GM18507 (cell line): ENCODE data around the gene TOPORS.
"Not testable (repeated sequence)": the region's sequence is repeated elsewhere in the genome, so short reads cannot be mapped to it uniquely, and the experiment has no call there.

Experiments used
- DNase-seq: peaks from one replicate; pipeline ENCODE4 v3.0.0; 2011; ENCODE audit warnings: low read depth; ENCODE audit not compliant: insufficient read length; ENCODE audit errors: extremely low spot score
- FAIRE-seq: peaks from 2 replicates; lab custom pipeline; 2011; peaks lifted over from hg19 to GRCh38; lab: Jason Lieb, UNC

The TOPORS gene

DNA sequence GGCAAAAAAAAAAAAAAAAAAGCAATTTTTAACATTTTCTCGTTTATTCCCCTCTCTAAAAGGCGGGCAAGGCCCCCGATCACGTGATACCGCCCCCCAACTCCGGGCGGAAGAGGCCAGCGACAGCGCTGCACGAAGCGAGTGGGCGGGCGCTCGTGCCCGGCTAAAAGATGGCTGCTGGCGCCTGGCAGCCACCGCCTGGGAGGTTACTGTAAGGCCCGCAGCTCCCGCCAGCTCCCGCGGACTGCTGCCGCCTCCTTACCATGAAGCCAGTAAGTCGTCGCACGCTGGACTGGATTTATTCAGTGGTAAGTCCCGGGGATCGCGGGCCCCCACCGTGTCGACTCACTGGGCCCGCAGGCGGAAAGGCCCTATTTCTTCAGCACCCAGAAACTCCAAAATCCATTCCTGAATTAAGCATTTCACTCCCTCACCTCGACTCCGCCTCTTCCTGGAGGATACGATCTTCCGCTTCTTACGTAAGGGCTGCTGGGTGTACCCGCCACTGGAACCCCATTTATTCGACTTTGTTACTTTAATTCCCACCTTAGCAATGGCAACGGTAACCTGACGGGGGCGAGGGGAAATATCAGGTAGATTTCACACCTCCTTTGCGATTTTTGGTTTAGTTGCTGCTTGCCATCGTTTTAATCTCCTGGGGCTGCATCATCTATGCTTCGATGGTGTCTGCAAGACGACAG is at the start of gene TOPORS, which contains the start of gene SMIM27:
TSS of gene TOPORS (minus strand) at position 415 of the 701 bp plus-strand sequence. CDS start at position 265, 150 bp downstream.
TSS of gene SMIM27 (plus strand) at position 156 of the 701 bp plus-strand sequence. CDS start at position 264, 108 bp downstream.
- peak; percentile 78 for DNase-seq
- peak; percentile 79 for FAIRE-seq

DNA sequence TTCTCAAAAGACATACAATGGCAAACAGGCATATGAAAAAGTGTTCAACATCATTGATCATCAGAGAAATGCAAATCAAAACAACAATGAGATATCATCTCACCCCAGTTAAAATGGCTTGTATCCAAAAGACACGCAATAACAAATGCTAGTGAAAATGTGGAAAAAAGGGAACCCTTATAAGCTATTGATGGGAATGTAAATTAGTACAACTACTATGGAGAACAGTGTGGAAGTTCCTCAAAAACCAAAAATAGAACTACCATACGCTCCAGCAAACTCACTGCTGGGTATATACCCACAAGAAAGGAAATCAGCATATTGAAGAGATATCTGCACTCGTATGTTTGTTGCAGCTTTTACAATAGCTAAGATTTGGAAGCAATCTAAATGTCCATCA is 46.6 kb upstream of the TOPORS start:
- FAIRE-seq, DNase-seq: not testable (repeated sequence)

DNA sequence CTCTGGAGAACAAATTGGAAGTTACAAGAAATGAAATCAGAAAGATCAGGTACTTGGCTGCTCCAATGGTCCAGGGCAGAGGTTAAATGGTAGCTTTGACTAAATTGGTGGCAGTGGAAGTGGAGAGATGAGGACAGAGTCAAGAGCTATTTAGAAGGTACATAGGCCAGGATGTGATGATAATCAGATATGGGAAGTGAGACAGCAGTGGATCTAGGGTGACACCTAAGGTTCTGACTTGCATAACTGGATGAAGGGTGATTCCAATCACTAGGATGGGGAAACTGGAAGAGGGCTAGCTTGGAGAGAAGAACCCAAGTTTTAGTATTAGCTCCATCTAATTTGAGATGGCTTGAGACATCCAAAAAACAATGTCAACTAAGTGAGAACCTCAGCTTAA is 44.5 kb upstream of the TOPORS start:
- DNase-seq (no peak), FAIRE-seq (no peak)

DNA sequence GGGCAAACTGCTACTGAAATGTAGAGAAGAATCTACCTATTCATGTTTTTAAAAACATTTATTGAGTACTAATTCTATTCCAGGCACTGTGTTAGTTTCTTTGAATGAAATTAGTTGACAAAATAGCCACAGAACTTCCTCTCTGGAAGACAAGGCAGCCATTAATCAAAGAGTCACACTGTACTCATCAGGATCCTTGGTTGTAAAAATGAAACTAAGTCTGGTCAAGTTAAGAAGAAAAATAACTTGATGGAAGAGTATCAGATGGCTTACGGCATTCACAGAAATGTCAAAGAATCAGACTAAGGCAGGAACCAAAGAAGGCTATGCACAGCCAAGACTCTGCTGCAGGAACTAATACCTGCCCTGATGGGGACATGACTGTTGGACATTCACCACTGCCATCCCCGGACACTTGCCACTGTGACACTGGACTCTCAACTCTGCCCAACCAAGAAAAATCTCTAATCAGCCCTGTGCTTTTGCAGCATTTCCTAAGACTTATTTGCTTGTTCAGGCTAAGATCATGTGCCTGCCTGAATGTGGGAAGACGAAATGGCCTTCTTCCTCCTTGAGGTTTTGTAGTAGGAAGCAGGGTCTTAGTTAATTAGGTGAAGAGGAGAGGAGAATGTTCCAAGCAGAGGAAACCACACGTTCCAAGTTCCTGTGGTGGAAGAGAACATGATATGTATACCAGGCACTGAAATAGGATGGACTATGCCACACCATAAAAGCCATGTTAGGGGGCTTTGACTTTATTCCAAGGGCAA is 43.9 kb upstream of the TOPORS start:
- DNase-seq (no peak), FAIRE-seq (peak; percentile 58)

DNA sequence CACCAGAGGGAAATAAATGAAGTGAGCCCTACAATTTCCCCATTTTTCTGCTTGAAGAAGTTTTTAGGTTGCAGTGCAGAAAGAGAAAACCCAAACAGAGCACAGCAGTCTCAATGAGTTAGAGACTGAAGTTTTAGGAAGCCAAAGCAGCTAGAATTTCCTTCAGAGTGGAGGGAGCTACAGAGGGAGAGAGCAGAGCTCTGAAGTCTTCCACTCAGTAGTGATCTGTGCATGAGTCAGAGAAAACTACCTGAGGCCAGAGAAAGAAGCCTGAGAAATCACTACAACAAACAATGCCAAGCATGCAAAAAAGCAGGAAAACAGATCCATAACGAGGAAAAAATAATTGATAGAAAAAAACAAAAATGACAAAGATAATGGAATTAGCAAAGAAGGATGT is 38.5 kb upstream of the TOPORS start:
- no peak for DNase-seq
- no peak for FAIRE-seq

DNA sequence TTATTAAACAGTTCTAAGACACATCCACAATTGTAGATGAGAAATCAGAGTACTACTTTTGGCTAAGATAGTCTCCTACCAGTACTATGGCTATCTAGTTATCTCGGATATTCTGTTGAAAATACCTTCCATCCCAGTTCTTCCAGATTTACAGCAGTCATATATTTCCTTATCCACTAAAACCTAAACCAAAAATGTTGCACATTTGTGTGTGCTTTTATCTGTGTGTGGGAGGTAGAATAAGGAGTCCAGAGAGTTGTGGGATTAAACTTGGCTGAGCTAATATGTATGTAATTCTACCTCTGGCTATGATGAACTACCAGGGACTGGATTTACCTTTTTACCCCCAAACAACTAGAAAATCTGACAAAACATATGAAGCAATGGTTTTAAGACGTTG is 38.1 kb upstream of the TOPORS start:
- DNase-seq, result no peak
- no peak for FAIRE-seq

DNA sequence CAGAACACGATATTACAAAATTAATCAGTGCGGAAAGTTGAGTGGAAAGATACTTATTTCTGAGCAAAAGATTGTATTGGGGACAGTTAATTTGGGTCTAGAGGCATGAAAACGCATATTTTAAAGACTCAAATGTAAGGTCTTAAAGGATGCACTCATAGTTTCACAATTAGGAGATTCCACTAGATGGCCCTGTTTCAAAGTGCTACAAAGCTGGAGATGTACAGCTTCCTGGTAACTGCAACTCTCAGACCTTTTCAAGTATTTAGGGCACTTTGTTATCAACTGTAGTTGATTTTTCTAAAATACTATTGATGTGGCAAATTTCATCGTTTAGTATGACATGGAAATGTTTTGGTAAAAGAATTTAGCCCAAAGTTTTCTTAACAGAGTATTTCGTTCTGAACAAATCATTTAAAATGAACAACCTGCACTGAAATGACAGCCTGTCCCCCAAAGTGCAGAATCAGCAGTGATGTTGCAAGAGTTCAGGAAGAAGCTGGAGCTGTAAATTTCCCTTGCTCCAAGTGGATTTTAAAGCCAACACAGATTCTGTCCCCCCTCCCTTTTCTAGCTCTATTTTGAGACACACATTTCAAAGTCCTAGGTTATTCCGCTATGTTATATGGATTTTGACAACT is 36.8 kb upstream of the TOPORS start:
- DNase-seq (no peak), FAIRE-seq (peak; percentile 79)

DNA sequence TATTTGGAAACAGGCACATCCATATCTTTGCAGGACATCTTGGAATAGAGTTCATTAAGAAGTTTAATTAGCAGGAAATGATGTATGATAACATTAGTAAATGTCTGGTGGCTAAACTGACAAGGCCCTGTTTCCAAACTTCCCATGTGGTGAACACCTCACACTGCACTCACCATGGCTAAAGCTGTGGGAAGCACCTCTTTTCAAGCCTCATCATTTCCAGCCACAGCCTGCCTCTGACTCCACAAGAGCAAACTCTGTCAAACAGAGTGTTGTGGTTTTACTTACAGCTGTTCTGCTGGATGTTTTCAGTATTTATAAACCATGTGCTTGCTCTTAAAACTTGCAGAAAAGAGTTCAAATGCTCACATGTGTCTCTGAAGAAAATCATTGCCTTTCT is 35.5 kb upstream of the TOPORS start:
- FAIRE-seq (no peak), DNase-seq (no peak)

DNA sequence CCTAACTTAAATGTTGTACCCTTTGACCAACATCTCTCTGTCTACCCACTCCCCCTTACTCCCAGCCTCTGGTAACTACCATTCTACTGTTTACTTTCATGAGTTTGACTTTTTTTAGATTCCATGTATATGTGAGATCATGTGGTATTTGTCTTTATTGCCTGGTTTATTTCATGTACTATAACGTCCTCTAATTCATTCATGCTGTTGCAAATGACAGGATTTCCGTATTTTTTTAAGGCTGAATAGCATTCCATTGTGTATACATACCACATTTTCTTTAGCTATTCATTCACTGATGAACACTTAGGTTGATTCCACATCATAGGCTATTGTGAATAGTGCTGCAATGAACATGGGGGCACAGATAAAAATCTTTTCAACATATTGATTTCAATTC is 32.4 kb upstream of the TOPORS start:
- no peak for DNase-seq
- no peak for FAIRE-seq

DNA sequence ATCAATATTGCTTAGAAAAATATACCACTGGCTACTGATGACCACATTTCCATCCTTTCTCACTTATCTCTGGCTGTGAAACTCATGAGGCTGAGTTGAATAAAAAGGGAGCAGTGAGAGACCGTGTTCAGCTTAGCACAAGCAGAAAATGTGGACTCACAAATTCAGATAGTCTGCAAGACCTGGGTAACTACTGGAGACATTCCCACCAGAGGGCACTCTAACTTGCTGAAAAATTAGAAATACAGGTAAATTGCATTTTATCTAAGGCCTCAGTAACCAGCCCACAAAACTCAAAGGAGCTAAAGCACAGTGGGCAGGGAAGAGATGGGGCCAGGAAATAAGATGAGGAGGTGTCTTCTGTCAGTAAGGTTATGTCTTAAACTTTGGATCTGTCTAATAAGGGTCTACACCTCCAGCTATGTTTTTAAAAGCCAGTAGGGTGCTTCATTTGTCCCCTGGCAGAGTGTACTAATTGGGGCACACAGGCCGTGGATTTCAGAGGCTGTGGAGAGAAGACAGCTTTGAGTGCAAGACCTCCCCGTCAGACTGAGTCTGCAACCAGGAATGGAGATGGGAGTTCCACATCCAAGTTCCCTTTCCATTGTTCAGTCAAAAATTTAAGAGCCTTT is 29.2 kb upstream of the TOPORS start:
- DNase-seq, result no peak
- FAIRE-seq, result peak; percentile 69

DNA sequence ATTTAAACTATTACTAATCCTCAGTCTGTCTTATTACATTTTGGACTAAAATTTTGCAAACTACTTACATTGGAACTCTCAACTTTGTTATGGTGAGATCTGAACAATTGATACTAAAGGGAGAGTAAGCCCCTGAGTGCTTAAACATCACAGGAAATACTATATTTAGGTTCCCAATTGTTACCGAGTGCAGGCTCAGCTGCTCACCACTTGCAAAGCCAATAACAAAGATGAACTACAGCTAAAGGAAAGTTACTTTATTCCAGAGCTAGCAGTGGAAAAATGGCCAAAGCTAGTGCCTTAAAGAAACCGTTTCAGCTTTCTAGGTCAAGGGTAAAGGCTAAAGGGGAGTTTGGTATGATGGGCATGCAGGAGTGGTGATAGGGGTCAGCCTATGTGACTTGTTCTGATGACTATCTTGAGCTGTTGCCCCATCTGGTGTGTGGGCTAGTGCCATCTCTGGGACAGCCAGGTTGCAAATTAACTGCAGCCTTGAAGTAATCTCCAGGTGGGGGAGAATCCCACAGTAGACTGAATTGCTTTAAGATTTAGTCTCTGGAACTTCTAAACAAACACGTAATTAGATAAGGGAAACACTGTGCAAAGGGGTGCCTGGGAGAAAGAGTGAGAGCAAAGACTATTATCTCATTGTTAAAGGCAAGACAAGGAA is 28.4 kb upstream of the TOPORS start:
- DNase-seq, result no peak
- FAIRE-seq, result peak; percentile 66

DNA sequence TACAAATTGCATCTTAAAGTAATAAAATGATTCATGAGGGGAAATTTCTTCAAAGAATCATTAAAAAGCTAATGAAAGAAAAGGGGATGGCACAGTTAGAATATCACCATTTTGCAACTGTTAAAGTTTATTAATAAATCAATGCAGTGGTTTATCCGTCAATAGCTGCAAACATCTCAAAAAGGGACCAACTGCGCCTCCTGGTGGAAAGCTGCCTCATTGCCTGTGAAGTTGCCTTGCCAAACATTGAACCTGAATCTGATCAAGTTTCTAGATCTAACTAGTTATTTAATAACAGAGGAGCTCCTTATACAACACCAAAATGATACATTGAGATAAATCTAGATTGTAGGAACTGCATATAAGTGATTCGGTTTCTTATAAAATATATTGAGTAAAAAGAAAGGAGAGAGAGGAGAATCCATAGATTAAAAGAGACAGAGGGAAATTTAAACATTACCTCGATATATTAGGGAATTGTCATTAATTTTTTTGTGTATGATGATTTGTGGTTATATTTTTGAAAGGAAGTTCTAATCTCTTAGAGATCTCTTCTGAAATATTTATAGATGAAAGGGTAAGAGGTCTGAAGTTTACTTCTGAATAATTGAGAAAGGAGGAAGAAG is 27.4 kb upstream of the TOPORS start:
- FAIRE-seq (peak; percentile 78), DNase-seq (no peak)

DNA sequence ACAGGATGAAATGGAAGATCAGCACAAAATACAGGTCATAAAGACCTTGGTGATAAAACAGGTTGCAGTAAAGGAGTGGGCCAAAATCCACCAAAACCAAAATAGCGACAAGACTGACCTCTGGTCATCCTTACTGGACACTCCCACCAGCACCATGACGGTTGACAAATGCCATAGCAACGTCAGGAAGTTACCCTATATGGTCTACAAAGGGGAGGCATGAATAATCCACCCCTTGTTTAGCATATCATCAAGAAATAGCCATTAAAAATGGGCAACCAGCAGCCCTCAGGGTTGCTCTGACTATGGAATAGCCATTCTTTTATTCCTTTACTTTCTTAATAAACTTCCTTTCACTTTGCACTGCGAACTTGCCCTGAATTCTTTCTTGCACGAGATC is 26.6 kb upstream of the TOPORS start:
- DNase-seq (no peak), FAIRE-seq (no peak)

DNA sequence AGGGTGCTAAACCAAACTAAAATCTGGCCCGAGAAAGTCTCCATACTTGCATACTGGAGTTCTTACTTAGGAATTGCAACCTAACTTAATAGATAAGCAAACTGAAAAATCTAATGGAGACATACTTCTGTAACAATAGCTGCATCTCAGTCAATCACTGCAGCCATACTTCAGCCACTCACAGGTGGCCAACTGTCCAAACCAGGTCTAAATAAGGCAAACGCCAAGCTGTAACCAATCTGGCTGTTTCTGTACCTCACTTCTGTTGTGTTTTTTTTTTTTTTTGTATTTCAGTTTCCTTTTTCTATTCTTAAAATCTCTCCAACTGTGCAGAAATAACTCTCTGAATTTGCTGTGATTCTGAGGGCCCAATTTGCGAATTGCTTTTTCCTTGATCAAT is 24.9 kb upstream of the TOPORS start:
- no peak for DNase-seq
- FAIRE-seq, result no peak

DNA sequence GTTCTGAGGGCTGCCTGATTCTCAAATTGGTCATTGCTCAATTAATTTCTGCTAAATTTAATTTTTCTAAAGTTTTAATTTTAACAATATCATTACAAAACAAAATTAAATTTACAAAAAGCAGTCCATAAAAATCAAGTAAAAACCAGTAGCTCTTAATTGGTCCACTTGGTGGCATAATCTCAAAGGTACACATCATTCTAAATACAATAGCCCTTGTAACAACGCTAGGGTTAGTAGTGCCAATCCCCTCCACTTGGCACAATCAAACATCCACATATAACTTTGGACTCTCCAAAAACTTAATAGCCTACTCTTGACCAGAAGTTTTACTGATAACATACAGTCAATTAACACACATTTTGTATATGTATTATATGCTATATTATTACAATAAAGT is 22.5 kb upstream of the TOPORS start:
- no peak for DNase-seq
- no peak for FAIRE-seq

DNA sequence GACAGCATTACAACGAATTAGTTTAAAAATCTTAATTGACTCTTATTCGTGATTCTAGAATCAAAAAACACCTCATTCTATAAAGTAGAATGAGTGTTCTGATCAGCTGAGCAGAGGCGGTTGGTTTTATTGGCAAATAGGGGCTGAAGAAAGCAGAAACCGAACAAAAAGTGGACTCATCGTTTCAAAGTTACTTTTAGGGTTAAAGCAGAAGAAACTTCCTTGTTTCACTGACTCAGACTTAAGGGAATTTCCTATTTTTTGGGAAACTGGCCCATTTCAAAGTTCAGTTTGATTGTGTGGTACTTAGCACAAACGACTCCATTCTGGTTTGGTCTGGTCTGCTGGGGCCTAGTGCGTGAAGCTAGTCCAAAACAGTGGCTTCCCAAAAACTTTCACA is 21.4 kb upstream of the TOPORS start:
- no peak for FAIRE-seq
- no peak for DNase-seq

DNA sequence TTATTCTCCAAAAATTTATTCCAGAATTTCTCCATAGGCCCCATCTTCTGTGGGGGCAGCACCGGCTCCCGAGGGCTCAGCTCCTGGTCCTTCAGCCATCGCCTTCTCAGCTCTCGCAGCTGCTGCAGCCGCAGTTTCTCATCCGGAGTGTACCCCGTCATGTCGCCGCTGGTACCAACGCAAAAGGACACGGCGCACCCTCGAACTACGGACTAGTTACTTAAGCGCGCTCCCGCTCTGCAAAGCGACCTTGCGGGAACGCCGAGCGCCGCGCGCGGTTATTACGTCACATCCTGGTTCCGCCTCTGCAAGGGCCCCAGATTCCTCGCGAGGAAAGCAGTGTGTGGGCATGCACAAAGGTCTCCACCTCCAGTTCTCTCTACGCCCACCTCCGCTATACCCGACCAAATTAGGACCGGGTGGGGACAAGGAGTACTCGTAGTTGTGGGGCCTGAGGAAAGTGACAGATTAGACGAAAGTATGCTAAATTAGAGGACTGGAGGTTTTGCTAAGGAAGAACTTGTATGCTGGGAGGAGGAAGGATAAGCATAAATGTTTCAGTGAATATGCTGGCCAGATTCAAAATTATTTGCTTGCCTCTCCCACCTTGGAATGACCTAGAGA is 20.6 kb upstream of the TOPORS start, which contains the start of gene NDUFB6:
TSS of gene NDUFB6 (minus strand) at position 260 of the 624 bp plus-strand sequence. CDS start at position 161, 99 bp downstream.
- DNase-seq (peak; percentile 83), FAIRE-seq (peak; percentile 99)
